HCT116 (cell line): Measurements from ENCODE around the gene CDHR4. TPM values are rescaled to one million over a fixed set of nuclear protein-coding genes. Genes with fewer than 3 reads are reported as not detected.

ENCODE experiments used
- ATAC-seq: fragments of 200-7000 bp; cut with Tn5 transposase; 2 replicates; pipeline ENCODE4 v1.9.1; 2020; ENCODE audit warnings: mild to moderate bottlenecking, moderate library complexity
- BruUV-seq: library from RNA; stranded (reverse); fragments of 400-500 nt; replicated peaks from 2 replicates; lab custom pipeline; 2021; lab: Mats Ljungman, UMichigan
- CTCF ChIA-PET: fragments of 300-600 bp; sonication (Branson Sonifier 250); formaldehyde crosslinking; loops from one replicate; lab custom pipeline; 2021; ENCODE audit warnings: antibody characterized with exemption; lab: Charles Lee
- POLR2A ChIA-PET: fragments of 300-600, 350-600 bp; sonication (Branson Sonifier 250); formaldehyde crosslinking; loops from one replicate; lab custom pipeline; 2021; ENCODE audit warnings: antibody characterized with exemption; lab: Charles Lee
- RAD21 ChIA-PET, 2 experiments: fragments of 300-600 bp; sonication (Branson Sonifier 250); formaldehyde crosslinking; loops; one replicate each; lab custom pipeline; 2023; ENCODE audit warnings: low total read pairs in 2 of 2; ENCODE audit not compliant: uncharacterized antibody in 2 of 2, unreplicated experiment in 2 of 2, low non-redundant PET in 1 of 2; lab: Charles Lee
- DNase-seq: peaks from one replicate; pipeline ENCODE4 v3.0.0-alpha.2; 2010; ENCODE audit warnings: low read depth, low spot score
- H2AFZ ChIP-seq: fragments of 200-600 bp; shearing (Covaris generic), sonication (generic); 2 replicates; pipeline ENCODE4 v1.6.1; 2017; ENCODE audit warnings: low read depth, mixed run types, mixed read lengths, antibody characterized with exemption, low read length; ENCODE audit not compliant: poor library complexity, severe bottlenecking
- H3K27ac ChIP-seq: 2 replicates; pipeline ENCODE4 v1.5.1; 2012; ENCODE audit warnings: low read depth, low read length
- H3K27me3 ChIP-seq: fragments of 200-600 bp; sonication (generic); 2 replicates; pipeline ENCODE4 v1.6.1; 2016; ENCODE audit warnings: mixed run types, low read length, mixed read lengths; ENCODE audit not compliant: insufficient read depth
- H3K36me3 ChIP-seq, 2 experiments: fragments of 200-500 bp in 1 of 2; fragments of 200-600 bp in 1 of 2; sonication (Bioruptor generic) in 1 of 2; sonication (generic) in 1 of 2; 2 replicates each; pipeline versions ENCODE4 v1.5.1 to v1.6.1; 2014 to 2016; ENCODE audit warnings: low read length in 2 of 2, inconsistent platforms in 1 of 2, mixed read lengths in 1 of 2, mixed run types in 1 of 2; ENCODE audit not compliant: insufficient read depth in 2 of 2, control insufficient read depth in 1 of 2
- H3K4me1 ChIP-seq, 2 experiments: fragments of 200-600 bp in 1 of 2; sonication (generic) in 1 of 2; 2 replicates each; pipeline versions ENCODE4 v1.5.1 to v1.6.1; 2012 to 2017; ENCODE audit warnings: low read length in 2 of 2, inconsistent platforms in 1 of 2, mild to moderate bottlenecking in 1 of 2, mixed read lengths in 1 of 2, mixed run types in 1 of 2, moderate library complexity in 1 of 2; ENCODE audit not compliant: insufficient read depth in 2 of 2, control insufficient read depth in 1 of 2
- H3K4me2 ChIP-seq: fragments of 200-600 bp; sonication (generic); 2 replicates; pipeline ENCODE4 v1.6.1; 2017; ENCODE audit warnings: mixed run types, low read length, mixed read lengths
- H3K4me3 ChIP-seq, 2 experiments: fragments of 200-600 bp in 1 of 2; sonication (generic) in 1 of 2; replicated peaks in 1 of 2; 2 replicates each; pipeline ENCODE4 v1.5.1; 2011 to 2016; ENCODE audit warnings: low read length in 2 of 2, control low read depth in 1 of 2, low read depth in 1 of 2, mild to moderate bottlenecking in 1 of 2, mixed read lengths in 1 of 2, mixed run types in 1 of 2
- H3K79me2 ChIP-seq: fragments of 200-600 bp; sonication (generic); 2 replicates; pipeline ENCODE4 v1.6.1; 2017; ENCODE audit warnings: mild to moderate bottlenecking, mixed run types, low read length, moderate library complexity, mixed read lengths; ENCODE audit not compliant: insufficient read depth
- H3K9ac ChIP-seq: fragments of 200-600 bp; sonication (generic); 2 replicates; pipeline ENCODE4 v1.6.1; 2016; ENCODE audit warnings: low read length, mixed read lengths
- H3K9me2 ChIP-seq: fragments of 200-600 bp; sonication (generic), shearing (Covaris generic); 2 replicates; pipeline ENCODE4 v1.6.1; 2017; ENCODE audit warnings: mixed run types, mild to moderate bottlenecking, moderate library complexity; ENCODE audit not compliant: insufficient read depth
- H3K9me3 ChIP-seq, 2 experiments: fragments of 200-500 bp in 1 of 2; fragments of 200-600 bp in 1 of 2; sonication (Bioruptor generic) in 1 of 2; sonication (generic) in 1 of 2; 2 replicates each; pipeline ENCODE4 v1.6.1; 2014 to 2017; ENCODE audit warnings: low read length in 2 of 2, mixed read lengths in 2 of 2, inconsistent platforms in 1 of 2, low read depth in 1 of 2, mild to moderate bottlenecking in 1 of 2, mixed run types in 1 of 2, moderate library complexity in 1 of 2; ENCODE audit not compliant: control insufficient read depth in 1 of 2, insufficient read depth in 1 of 2
- H4K20me1 ChIP-seq: fragments of 200-600 bp; sonication (generic), shearing (Covaris generic); 2 replicates; pipeline ENCODE4 v1.6.1; 2017; ENCODE audit warnings: mixed run types, mild to moderate bottlenecking, moderate library complexity; ENCODE audit not compliant: insufficient read depth
- CEBPB ChIP-seq: IDR thresholded peaks from 2 replicates; pipeline ENCODE4 v1.6.1; 2012; ENCODE audit warnings: low read depth
- EGR1 ChIP-seq: IDR thresholded peaks from 2 replicates; pipeline ENCODE4 v1.6.1; 2012; ENCODE audit warnings: low read depth
- ELF1 ChIP-seq: IDR thresholded peaks from 2 replicates; pipeline ENCODE4 v1.6.1; 2012; ENCODE audit warnings: low read depth, borderline replicate concordance
- EZH2 ChIP-seq: fragments of 200-600 bp; sonication (generic); IDR thresholded peaks from 2 replicates; pipeline ENCODE4 v1.6.1; 2017; ENCODE audit warnings: antibody characterized with exemption, mixed run types
- EZH2phosphoT487 ChIP-seq: fragments of 200-600 bp; IDR thresholded peaks from 2 replicates; pipeline ENCODE4 v1.6.1; 2018; ENCODE audit warnings: antibody characterized with exemption, borderline replicate concordance
- FOSL1 ChIP-seq: IDR thresholded peaks from 2 replicates; pipeline ENCODE4 v1.6.1; 2012; ENCODE audit warnings: low read depth
- JUND ChIP-seq: IDR thresholded peaks from 2 replicates; pipeline ENCODE4 v1.6.1; 2012
- POLR2A ChIP-seq: IDR thresholded peaks from 2 replicates; pipeline ENCODE4 v1.7.0; 2011; ENCODE audit warnings: borderline replicate concordance; ENCODE audit not compliant: insufficient read depth, insufficient read length; ENCODE audit errors: extremely low read depth
- POLR2AphosphoS5 ChIP-seq: IDR thresholded peaks from 2 replicates; pipeline ENCODE4 v1.6.1; 2011; ENCODE audit warnings: mild to moderate bottlenecking, low read depth, low read length, moderate library complexity
- RAD21 ChIP-seq: IDR thresholded peaks from 2 replicates; pipeline ENCODE4 v1.6.1; 2012; ENCODE audit warnings: low read depth, mild to moderate bottlenecking
- SP1 ChIP-seq: IDR thresholded peaks from 2 replicates; pipeline ENCODE4 v1.6.1; 2012; ENCODE audit warnings: low read depth
- SRF ChIP-seq: IDR thresholded peaks from 2 replicates; pipeline ENCODE4 v1.6.1; 2012; ENCODE audit warnings: low read depth
- TCF7L2 ChIP-seq: IDR thresholded peaks from 2 replicates; pipeline ENCODE4 v1.7.0; 2011; ENCODE audit warnings: borderline replicate concordance, inconsistent platforms; ENCODE audit not compliant: insufficient read depth, insufficient read length; ENCODE audit errors: extremely low read depth
- YY1 ChIP-seq: IDR thresholded peaks from 2 replicates; pipeline ENCODE4 v1.6.1; 2011; ENCODE audit warnings: low read length, low read depth, moderate library complexity, mild to moderate bottlenecking; ENCODE audit not compliant: insufficient replicate concordance; ENCODE audit errors: extremely low read depth
- intact Hi-C: fragments of 100-400 bp; cut with micrococcal nuclease; formaldehyde crosslinking; loops from 2 replicates; pipeline ENCODE4 v1.10.0; 2022
- total RNA-seq: library from RNA; stranded (reverse); gene quantifications from one replicate; pipeline ENCODE4 v1.2.1, GENCODE V29; 2021; ENCODE audit not compliant: unreplicated experiment
- TF ChIP-seq, protein P1 (sequence below): IDR thresholded peaks from 2 replicates; pipeline ENCODE4 v1.6.1; 2012
- TF ChIP-seq, protein P2 (sequence below), 3 experiments: fragments of 200-600 bp in 1 of 3; sonication (generic) in 1 of 3; IDR thresholded peaks in 2 of 3; conservative IDR thresholded peaks in 1 of 3; 2 replicates each; pipeline ENCODE4 v1.5.1; 2012 to 2017; ENCODE audit warnings: low read depth in 2 of 3, low read length in 2 of 3, antibody characterized with exemption in 1 of 3, borderline replicate concordance in 1 of 3, control low read depth in 1 of 3, mild to moderate bottlenecking in 1 of 3, mixed read lengths in 1 of 3, mixed run types in 1 of 3, moderate library complexity in 1 of 3; ENCODE audit not compliant: insufficient read depth in 1 of 3
- TF ChIP-seq, protein P3 (sequence below): IDR thresholded peaks from 2 replicates; pipeline ENCODE4 v1.6.1; 2012; ENCODE audit warnings: low read depth
- TF ChIP-seq, protein P4 (sequence below): IDR thresholded peaks from 2 replicates; pipeline ENCODE4 v1.6.1; 2012
- TF ChIP-seq, protein P5 (sequence below): IDR thresholded peaks from 2 replicates; pipeline ENCODE4 v1.6.1; 2011; ENCODE audit warnings: mild to moderate bottlenecking, low read length, moderate library complexity; ENCODE audit not compliant: insufficient replicate concordance; ENCODE audit errors: extremely low read depth

CDHR4 gene
- total RNA-seq, 1 experiment from 2014 or later = not detected

DNA sequence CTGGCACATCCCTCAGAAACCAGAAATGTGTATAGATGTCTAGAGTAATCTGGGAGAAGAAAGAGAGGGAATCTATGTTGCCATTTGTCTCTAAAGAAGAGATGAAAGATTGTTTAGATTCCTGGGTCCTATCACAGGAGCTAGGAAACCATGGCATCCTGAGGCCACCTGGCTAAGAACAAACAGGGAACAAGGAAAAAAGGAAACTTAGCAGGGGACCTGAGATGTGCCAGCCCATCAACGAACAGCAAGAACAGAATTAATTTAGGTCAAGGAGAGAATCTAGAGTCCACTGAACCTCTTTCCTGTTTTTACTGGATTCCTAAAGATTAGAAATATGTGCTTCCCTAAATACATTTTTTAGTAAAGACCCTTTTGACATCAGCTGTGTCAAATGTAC is 43.6 kb downstream of the CDHR4 start:
- Histone ChIP-seq H3K27ac (no peak overlapping the region), H3K4me2 (no peak overlapping the region), H3K4me1 (no peaks in the 10 kb centered on the region), H3K9me2 (no peaks in the 10 kb centered on the region), H3K27me3 (no peaks in the 10 kb centered on the region), H4K20me1 (peaks cover 8% of the 10 kb centered on the region), H2AFZ (no peak overlapping the region), H3K9ac (no peak overlapping the region), H3K36me3 (no peaks in the 10 kb centered on the region), H3K4me3 (no peak overlapping the region), H3K79me2 (peaks cover 76% of the 10 kb centered on the region), H3K9me3 (no peaks in the 10 kb centered on the region)
- POLR2A ChIA-PET = no interaction called here
- TF ChIP-seq, protein P1, sequence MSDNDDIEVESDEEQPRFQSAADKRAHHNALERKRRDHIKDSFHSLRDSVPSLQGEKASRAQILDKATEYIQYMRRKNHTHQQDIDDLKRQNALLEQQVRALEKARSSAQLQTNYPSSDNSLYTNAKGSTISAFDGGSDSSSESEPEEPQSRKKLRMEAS = no peak
- TF ChIP-seq FOSL1 = no peak
- TF ChIP-seq POLR2A = no peak
- TF ChIP-seq TCF7L2 = no peak
- TF ChIP-seq SP1 = no peak
- no peak for TF ChIP-seq SRF
- TF ChIP-seq, protein P2, sequence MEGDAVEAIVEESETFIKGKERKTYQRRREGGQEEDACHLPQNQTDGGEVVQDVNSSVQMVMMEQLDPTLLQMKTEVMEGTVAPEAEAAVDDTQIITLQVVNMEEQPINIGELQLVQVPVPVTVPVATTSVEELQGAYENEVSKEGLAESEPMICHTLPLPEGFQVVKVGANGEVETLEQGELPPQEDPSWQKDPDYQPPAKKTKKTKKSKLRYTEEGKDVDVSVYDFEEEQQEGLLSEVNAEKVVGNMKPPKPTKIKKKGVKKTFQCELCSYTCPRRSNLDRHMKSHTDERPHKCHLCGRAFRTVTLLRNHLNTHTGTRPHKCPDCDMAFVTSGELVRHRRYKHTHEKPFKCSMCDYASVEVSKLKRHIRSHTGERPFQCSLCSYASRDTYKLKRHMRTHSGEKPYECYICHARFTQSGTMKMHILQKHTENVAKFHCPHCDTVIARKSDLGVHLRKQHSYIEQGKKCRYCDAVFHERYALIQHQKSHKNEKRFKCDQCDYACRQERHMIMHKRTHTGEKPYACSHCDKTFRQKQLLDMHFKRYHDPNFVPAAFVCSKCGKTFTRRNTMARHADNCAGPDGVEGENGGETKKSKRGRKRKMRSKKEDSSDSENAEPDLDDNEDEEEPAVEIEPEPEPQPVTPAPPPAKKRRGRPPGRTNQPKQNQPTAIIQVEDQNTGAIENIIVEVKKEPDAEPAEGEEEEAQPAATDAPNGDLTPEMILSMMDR (IDR thresholded peaks at IDR 0.05 in 2 of 3, conservative IDR thresholded peaks at IDR 0.05 in 1 of 3; ENCODE audit: borderline replicate concordance in 1 of 3, insufficient read depth in 1 of 3, low read depth in 2 of 3, low read length in 2 of 3) = no peak
- no peak for TF ChIP-seq YY1
- no peak for TF ChIP-seq EGR1
- no peak for TF ChIP-seq EZH2phosphoT487
- TF ChIP-seq, protein P3, sequence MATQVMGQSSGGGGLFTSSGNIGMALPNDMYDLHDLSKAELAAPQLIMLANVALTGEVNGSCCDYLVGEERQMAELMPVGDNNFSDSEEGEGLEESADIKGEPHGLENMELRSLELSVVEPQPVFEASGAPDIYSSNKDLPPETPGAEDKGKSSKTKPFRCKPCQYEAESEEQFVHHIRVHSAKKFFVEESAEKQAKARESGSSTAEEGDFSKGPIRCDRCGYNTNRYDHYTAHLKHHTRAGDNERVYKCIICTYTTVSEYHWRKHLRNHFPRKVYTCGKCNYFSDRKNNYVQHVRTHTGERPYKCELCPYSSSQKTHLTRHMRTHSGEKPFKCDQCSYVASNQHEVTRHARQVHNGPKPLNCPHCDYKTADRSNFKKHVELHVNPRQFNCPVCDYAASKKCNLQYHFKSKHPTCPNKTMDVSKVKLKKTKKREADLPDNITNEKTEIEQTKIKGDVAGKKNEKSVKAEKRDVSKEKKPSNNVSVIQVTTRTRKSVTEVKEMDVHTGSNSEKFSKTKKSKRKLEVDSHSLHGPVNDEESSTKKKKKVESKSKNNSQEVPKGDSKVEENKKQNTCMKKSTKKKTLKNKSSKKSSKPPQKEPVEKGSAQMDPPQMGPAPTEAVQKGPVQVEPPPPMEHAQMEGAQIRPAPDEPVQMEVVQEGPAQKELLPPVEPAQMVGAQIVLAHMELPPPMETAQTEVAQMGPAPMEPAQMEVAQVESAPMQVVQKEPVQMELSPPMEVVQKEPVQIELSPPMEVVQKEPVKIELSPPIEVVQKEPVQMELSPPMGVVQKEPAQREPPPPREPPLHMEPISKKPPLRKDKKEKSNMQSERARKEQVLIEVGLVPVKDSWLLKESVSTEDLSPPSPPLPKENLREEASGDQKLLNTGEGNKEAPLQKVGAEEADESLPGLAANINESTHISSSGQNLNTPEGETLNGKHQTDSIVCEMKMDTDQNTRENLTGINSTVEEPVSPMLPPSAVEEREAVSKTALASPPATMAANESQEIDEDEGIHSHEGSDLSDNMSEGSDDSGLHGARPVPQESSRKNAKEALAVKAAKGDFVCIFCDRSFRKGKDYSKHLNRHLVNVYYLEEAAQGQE = no peak
- TF ChIP-seq RAD21 = no peak
- no peak for TF ChIP-seq JUND
- no peak for TF ChIP-seq CEBPB
- TF ChIP-seq POLR2AphosphoS5 = no peak
- TF ChIP-seq ELF1 = no peak
- TF ChIP-seq, protein P4, sequence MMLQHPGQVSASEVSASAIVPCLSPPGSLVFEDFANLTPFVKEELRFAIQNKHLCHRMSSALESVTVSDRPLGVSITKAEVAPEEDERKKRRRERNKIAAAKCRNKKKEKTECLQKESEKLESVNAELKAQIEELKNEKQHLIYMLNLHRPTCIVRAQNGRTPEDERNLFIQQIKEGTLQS = no peak
- TF ChIP-seq, protein P5, sequence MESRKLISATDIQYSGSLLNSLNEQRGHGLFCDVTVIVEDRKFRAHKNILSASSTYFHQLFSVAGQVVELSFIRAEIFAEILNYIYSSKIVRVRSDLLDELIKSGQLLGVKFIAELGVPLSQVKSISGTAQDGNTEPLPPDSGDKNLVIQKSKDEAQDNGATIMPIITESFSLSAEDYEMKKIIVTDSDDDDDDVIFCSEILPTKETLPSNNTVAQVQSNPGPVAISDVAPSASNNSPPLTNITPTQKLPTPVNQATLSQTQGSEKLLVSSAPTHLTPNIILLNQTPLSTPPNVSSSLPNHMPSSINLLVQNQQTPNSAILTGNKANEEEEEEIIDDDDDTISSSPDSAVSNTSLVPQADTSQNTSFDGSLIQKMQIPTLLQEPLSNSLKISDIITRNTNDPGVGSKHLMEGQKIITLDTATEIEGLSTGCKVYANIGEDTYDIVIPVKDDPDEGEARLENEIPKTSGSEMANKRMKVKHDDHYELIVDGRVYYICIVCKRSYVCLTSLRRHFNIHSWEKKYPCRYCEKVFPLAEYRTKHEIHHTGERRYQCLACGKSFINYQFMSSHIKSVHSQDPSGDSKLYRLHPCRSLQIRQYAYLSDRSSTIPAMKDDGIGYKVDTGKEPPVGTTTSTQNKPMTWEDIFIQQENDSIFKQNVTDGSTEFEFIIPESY = no peak
- no peak for TF ChIP-seq EZH2
- RAD21 ChIA-PET = no interaction called here
- no peak for DNase-seq
- ATAC-seq = no peak
- CTCF ChIA-PET = no interaction called here
- no TSS peak for BruUV-seq
- intact Hi-C loops = no loop called here
